Measurements from ENCODE around the gene DUS4L.
A peak's percentile ranks its signal among the peaks of the same experiment; 100 is the strongest.

Gene DUS4L

DNA sequence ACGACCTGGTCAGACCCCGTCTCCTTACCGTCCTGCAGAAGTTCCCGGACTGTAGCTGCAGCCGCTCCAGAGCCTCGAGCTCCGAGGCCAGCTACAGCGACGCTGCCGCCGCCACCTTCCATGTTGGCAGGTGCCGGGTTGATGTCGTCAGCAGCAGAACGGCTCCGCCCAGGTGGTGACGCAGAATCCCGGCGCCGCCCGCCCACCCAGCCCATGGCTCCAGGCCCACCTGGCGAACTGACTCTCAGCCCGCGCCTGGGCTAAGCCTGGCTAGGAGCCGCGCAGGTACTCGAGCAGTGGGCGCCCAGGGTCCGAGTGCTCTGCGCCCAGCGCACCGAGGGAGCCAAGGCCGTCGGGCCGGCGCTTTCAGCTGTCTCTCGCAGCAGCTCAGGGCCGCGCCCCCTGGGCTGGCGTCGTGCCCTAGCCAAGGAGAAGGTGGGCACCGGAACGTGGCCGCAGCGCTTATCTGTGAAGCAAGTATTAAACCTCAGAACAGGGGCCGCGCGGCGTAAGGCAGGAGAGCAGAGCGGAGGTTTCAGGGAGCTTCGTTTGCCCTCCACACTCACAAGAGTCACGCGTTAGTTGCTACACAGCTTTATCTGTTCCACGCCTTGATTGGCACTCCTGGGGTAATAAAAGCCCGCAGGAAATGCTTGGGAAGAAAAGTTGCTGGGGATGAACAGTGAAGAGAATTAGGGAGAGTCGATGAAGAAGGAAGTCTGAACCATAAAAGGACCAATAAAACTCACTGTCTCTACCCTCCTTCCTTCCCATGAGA lies at the start of gene DUS4L, which contains the start of gene COG5:
TSS of gene DUS4L (plus strand) at position 197 of the 778 bp plus-strand sequence. CDS start 3,100 bp downstream, outside the sequence.
TSS of gene COG5 (minus strand) at position 146 of the 778 bp plus-strand sequence. CDS start at position 122, 24 bp downstream.
- H3K79me2 ChIP-seq (ENCODE audit: low read length) = peaks cover 50% of the 10 kb centered on the region
- H3K4me2 ChIP-seq (ENCODE audit: low read depth, low read length) = peak within 1 kb of the TSS; percentile 73
- no peaks in the 10 kb centered on the region for H3F3A ChIP-seq (ENCODE audit: insufficient read depth, low read length)
- peak within 1 kb of the TSS; percentile 97 for H2AFZ ChIP-seq (ENCODE audit: low read length)
- no peaks in the 10 kb centered on the region for H3K27me3 ChIP-seq (replicated peaks; ENCODE audit: insufficient read depth, low read length)
- H3K9ac ChIP-seq (ENCODE audit: low read length) = peak within 1 kb of the TSS; percentile 94
- TF ChIP-seq, protein P1, sequence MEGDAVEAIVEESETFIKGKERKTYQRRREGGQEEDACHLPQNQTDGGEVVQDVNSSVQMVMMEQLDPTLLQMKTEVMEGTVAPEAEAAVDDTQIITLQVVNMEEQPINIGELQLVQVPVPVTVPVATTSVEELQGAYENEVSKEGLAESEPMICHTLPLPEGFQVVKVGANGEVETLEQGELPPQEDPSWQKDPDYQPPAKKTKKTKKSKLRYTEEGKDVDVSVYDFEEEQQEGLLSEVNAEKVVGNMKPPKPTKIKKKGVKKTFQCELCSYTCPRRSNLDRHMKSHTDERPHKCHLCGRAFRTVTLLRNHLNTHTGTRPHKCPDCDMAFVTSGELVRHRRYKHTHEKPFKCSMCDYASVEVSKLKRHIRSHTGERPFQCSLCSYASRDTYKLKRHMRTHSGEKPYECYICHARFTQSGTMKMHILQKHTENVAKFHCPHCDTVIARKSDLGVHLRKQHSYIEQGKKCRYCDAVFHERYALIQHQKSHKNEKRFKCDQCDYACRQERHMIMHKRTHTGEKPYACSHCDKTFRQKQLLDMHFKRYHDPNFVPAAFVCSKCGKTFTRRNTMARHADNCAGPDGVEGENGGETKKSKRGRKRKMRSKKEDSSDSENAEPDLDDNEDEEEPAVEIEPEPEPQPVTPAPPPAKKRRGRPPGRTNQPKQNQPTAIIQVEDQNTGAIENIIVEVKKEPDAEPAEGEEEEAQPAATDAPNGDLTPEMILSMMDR (IDR thresholded peaks at IDR 0.05; ENCODE audit: low read length) = no peak
- TF ChIP-seq EZH2phosphoT487 (IDR thresholded peaks at IDR 0.05; ENCODE audit: low read length) = no peak
- no peak for TF ChIP-seq EZH2 (optimal IDR thresholded peaks at IDR 0.05; ENCODE audit: low read depth, low read length)
- H3K36me3 ChIP-seq (replicated peaks; ENCODE audit: insufficient read depth, low read length) = no peaks in the 10 kb centered on the region
- peaks cover 12% of the 10 kb centered on the region for H3K4me1 ChIP-seq (ENCODE audit: low read length)
- DNase-seq = peak; percentile 88
- peak within 1 kb of the TSS; percentile 59; the same call in 1 of the 2 replicates for H3K27ac ChIP-seq (ENCODE audit: low read length)
- H4K20me1 ChIP-seq (ENCODE audit: insufficient read depth, low read length) = no peaks in the 10 kb centered on the region
- H3K9me2 ChIP-seq (replicated peaks; ENCODE audit: insufficient read depth, low read length) = no peaks in the 10 kb centered on the region
- H3K9me3 ChIP-seq (replicated peaks; ENCODE audit: insufficient read depth, low read length) = no peaks in the 10 kb centered on the region
- peak within 1 kb of the TSS; percentile 92 for H3K4me3 ChIP-seq (ENCODE audit: low read length)

GRCh38 chr7:107526672-107527071 lies 37.1 kb upstream of the DUS4L start:
- H3K36me3 ChIP-seq (replicated peaks; ENCODE audit: insufficient read depth, low read length) = no peaks in the 10 kb centered on the region
- DNase-seq = no peak
- H3K4me1 ChIP-seq (ENCODE audit: low read length) = no peaks in the 10 kb centered on the region
- no peak overlapping the region for H3K9ac ChIP-seq (ENCODE audit: low read length)
- H3K9me2 ChIP-seq (replicated peaks; ENCODE audit: insufficient read depth, low read length) = no peaks in the 10 kb centered on the region
- TF ChIP-seq EZH2 (optimal IDR thresholded peaks at IDR 0.05; ENCODE audit: low read depth, low read length) = no peak
- TF ChIP-seq EZH2phosphoT487 (IDR thresholded peaks at IDR 0.05; ENCODE audit: low read length) = no peak
- TF ChIP-seq, protein P1 (IDR thresholded peaks at IDR 0.05; ENCODE audit: low read length) = no peak
- H4K20me1 ChIP-seq (ENCODE audit: insufficient read depth, low read length) = no peaks in the 10 kb centered on the region
- no peaks in the 10 kb centered on the region for H3K79me2 ChIP-seq (ENCODE audit: low read length)
- no peaks in the 10 kb centered on the region for H3K27me3 ChIP-seq (replicated peaks; ENCODE audit: insufficient read depth, low read length)
- H3K4me3 ChIP-seq (ENCODE audit: low read length) = no peak overlapping the region
- H2AFZ ChIP-seq (ENCODE audit: low read length) = no peak overlapping the region
- H3K9me3 ChIP-seq (replicated peaks; ENCODE audit: insufficient read depth, low read length) = no peaks in the 10 kb centered on the region
- no peak overlapping the region for H3K27ac ChIP-seq (ENCODE audit: low read length)
- H3F3A ChIP-seq (ENCODE audit: insufficient read depth, low read length) = no peaks in the 10 kb centered on the region
- no peak overlapping the region for H3K4me2 ChIP-seq (ENCODE audit: low read depth, low read length)

DNA sequence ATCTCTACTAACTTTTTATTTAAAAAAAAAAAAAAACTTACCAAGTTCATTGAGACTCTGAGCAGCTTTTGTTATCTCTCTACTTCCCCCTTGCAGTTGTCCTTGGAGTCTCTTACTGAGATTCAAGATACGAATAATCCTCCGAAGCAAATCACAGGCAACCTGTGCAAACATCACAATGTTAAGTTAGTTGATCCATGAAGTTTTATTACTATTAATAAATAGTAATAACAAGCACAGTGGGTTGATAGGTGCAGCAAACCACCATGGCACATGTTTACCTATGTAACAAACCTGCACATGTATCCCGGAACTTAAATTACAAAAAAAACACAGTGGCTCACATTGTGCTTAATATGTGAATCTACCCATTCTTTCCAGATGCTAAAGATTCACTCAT lies 36.6 kb upstream of the DUS4L start:
- H3K27ac ChIP-seq (ENCODE audit: low read length) = no peak overlapping the region
- H2AFZ ChIP-seq (ENCODE audit: low read length) = no peak overlapping the region
- H4K20me1 ChIP-seq (ENCODE audit: insufficient read depth, low read length) = no peaks in the 10 kb centered on the region
- no peak for TF ChIP-seq EZH2phosphoT487 (IDR thresholded peaks at IDR 0.05; ENCODE audit: low read length)
- no peak for TF ChIP-seq EZH2 (optimal IDR thresholded peaks at IDR 0.05; ENCODE audit: low read depth, low read length)
- TF ChIP-seq, protein P1 (IDR thresholded peaks at IDR 0.05; ENCODE audit: low read length) = no peak
- H3F3A ChIP-seq (ENCODE audit: insufficient read depth, low read length) = no peaks in the 10 kb centered on the region
- no peaks in the 10 kb centered on the region for H3K4me1 ChIP-seq (ENCODE audit: low read length)
- DNase-seq = no peak
- H3K9me3 ChIP-seq (replicated peaks; ENCODE audit: insufficient read depth, low read length) = no peaks in the 10 kb centered on the region
- no peaks in the 10 kb centered on the region for H3K79me2 ChIP-seq (ENCODE audit: low read length)
- no peaks in the 10 kb centered on the region for H3K9me2 ChIP-seq (replicated peaks; ENCODE audit: insufficient read depth, low read length)
- H3K4me3 ChIP-seq (ENCODE audit: low read length) = no peak overlapping the region
- no peak overlapping the region for H3K4me2 ChIP-seq (ENCODE audit: low read depth, low read length)
- H3K9ac ChIP-seq (ENCODE audit: low read length) = no peak overlapping the region
- no peaks in the 10 kb centered on the region for H3K27me3 ChIP-seq (replicated peaks; ENCODE audit: insufficient read depth, low read length)
- H3K36me3 ChIP-seq (replicated peaks; ENCODE audit: insufficient read depth, low read length) = no peaks in the 10 kb centered on the region

Measured in MM.1S (cell line).